ENCODE measurements around the gene TMEM208. TPM values are rescaled to one million over a fixed set of nuclear protein-coding genes. Genes with fewer than 3 reads are reported as not detected.

Gene TMEM208
- polyA plus RNA-seq, 4 donors, result 63.0 to 153 (median 102) TPM

DNA sequence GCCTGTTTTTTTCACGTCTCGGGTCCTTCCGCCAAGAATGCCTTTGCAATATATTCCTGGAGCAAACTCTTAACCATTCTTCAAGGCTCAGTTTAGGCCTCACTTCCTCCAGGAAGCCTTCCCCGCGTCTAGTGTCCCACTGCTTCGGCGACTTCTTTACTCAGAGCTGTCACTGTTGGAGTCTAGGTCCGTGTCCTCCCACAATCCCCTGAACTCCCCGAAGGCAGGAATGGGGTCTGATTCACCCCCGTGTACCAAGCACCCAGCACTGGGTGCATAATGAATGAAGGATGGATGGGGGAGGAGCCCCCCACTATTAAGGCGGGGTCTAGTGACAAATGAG, 43.7 kb upstream of the TMEM208 start:
- 5 to 8% (median 6%) methylated on average over 11 of the region's 11 CpGs for WGBS, 3 donors
- H3K4me1 ChIP-seq (ENCODE audit: control insufficient read depth in 3 of 3, insufficient read depth in 2 of 3, low read depth in 1 of 3, low read length in 2 of 3), result peaks cover 3 to 30% (median 7%) of the 10 kb centered on the region in 3 donors
- peak overlapping the region; percentile 49 to 98 (median 84) for H3K27ac ChIP-seq (ENCODE audit: low read depth in 1 of 3, low read length in 2 of 3)
- peak; percentile 65 for FAIRE-seq
- peak overlapping the region in 2 of 3 donors; percentile 58 to 61 for H3K4me3 ChIP-seq (ENCODE audit: low read depth in 1 of 3, low read length in 3 of 3)
- peaks cover 0 to 5% (median 0%) of the 10 kb centered on the region in 3 donors for H3K36me3 ChIP-seq (ENCODE audit: control insufficient read depth in 3 of 3, insufficient read depth in 2 of 3, low read depth in 1 of 3, low read length in 3 of 3)
- no peak for DNase-seq
- H3K27me3 ChIP-seq (ENCODE audit: control insufficient read depth in 3 of 3, insufficient read depth in 3 of 3, low read length in 3 of 3), result peaks cover 0 to 6% (median 0%) of the 10 kb centered on the region in 3 donors
- H3K9me3 ChIP-seq (ENCODE audit: control insufficient read depth in 2 of 2, insufficient read depth in 1 of 2, low read depth in 1 of 2, low read length in 1 of 2), result no peaks in the 10 kb centered on the region

DNA sequence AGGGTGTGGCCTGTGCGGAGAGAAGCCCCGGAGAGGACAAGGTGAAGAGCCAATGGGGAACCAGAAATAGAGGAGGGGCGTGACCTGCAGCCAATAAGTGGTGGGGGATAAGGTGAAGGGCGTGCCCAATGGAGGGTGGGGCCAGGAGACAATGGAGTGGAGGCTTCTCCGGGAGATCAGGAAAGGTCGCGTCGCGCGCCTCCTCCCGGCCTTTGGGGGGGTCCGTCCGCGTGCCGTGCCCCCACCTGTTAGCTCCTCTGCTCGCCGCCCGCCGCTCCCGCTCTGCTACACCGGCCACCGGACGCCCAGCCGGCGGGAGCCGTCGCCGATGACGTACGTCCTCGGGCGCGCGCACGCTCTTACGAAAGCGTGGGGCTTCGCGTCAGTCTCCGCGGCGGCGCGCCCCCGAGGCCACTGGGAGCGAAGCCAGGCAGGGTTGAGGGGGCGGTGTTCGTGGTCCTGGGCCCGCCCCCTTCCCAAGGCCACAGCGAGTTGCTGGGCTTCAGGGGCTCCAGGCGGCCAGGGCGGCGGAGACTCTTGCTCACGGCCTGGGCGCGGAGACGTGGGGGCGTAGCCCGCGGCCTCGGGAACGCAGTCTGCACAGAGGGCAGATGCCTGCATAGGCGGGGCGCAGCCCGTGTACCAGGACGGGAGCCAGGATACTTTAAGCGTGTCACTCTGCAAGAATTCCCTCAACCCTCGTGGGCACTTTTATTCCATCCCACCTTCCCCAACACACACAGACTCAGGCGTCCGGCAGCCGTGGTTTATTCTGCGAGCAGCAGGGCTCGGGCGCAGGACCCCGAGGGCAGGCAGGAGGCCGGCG, 43.1 kb upstream of the TMEM208 start, which contains the start of gene MATCAP1:
Gene MATCAP1, minus strand, starts transcription at position 337 of the 826 bp plus-strand sequence. CDS start 3,353 bp downstream, outside the sequence.
- peak within 1 kb of the TSS; percentile 58 to 61 (median 58) for H3K4me3 ChIP-seq (ENCODE audit: low read depth in 1 of 3, low read length in 3 of 3)
- H3K9me3 ChIP-seq (ENCODE audit: control insufficient read depth in 2 of 2, insufficient read depth in 1 of 2, low read depth in 1 of 2, low read length in 1 of 2), result no peaks in the 10 kb centered on the region
- DNase-seq (peak; percentile 99), FAIRE-seq (no peak)
- peaks cover 3 to 25% (median 5%) of the 10 kb centered on the region in 3 donors for H3K4me1 ChIP-seq (ENCODE audit: control insufficient read depth in 3 of 3, insufficient read depth in 2 of 3, low read depth in 1 of 3, low read length in 2 of 3)
- peak within 1 kb of the TSS; percentile 84 to 98 (median 89) for H3K27ac ChIP-seq (ENCODE audit: low read depth in 1 of 3, low read length in 2 of 3)
- WGBS, 3 donors, result 0 to 1% (median 0%) methylated on average over 62 to 77 of the region's 77 CpGs
- H3K27me3 ChIP-seq (ENCODE audit: control insufficient read depth in 3 of 3, insufficient read depth in 3 of 3, low read length in 3 of 3), result peaks cover 0 to 6% (median 0%) of the 10 kb centered on the region in 3 donors
- peaks cover 0 to 5% (median 0%) of the 10 kb centered on the region in 3 donors for H3K36me3 ChIP-seq (ENCODE audit: control insufficient read depth in 3 of 3, insufficient read depth in 2 of 3, low read depth in 1 of 3, low read length in 3 of 3)

DNA sequence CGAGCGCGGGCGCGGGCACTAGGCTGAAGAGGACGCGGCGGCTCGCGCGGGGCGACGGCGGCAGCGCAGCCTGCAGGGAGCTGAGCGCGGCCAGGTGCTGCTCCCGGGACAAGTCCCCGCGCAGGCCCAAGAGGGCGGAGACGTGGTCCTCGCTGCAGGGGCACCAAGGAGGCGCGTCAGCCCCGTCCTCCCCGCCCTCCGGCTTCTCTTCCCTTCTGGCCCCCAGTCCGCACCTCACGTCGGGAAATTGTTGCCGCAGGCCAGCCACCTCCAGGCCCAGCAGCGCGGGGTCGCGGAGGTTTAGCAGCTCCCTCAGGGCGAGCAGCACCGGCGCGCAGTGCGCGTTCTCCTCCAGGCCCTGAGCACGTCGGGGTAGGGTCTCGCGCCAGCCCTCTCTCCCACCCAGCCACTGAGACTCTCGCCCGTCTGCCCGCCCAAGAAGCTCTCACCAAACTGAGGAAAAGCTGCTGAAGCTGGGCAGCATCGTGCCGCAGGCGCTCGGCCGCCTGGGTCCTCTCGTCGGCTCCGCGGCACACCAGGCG, 42.4 kb upstream of the TMEM208 start:
- Histone ChIP-seq H3K4me1 (ENCODE audit: control insufficient read depth in 3 of 3, insufficient read depth in 2 of 3, low read depth in 1 of 3, low read length in 2 of 3) (peaks cover 3 to 23% (median 3%) of the 10 kb centered on the region in 3 donors), H3K9me3 (ENCODE audit: control insufficient read depth in 2 of 2, insufficient read depth in 1 of 2, low read depth in 1 of 2, low read length in 1 of 2) (no peaks in the 10 kb centered on the region), H3K27me3 (ENCODE audit: control insufficient read depth in 3 of 3, insufficient read depth in 3 of 3, low read length in 3 of 3) (peaks cover 0 to 6% (median 0%) of the 10 kb centered on the region in 3 donors), H3K36me3 (ENCODE audit: control insufficient read depth in 3 of 3, insufficient read depth in 2 of 3, low read depth in 1 of 3, low read length in 3 of 3) (peaks cover 0 to 5% (median 0%) of the 10 kb centered on the region in 3 donors), H3K4me3 (ENCODE audit: low read depth in 1 of 3, low read length in 3 of 3) (peak overlapping the region; percentile 58 to 61 (median 58)), H3K27ac (ENCODE audit: low read depth in 1 of 3, low read length in 2 of 3) (peak overlapping the region; percentile 84 to 98 (median 89))
- FAIRE-seq, result no peak
- DNase-seq, result no peak
- 4 to 9% (median 6%) methylated on average over 49 to 59 of the region's 59 CpGs for WGBS, 3 donors

DNA sequence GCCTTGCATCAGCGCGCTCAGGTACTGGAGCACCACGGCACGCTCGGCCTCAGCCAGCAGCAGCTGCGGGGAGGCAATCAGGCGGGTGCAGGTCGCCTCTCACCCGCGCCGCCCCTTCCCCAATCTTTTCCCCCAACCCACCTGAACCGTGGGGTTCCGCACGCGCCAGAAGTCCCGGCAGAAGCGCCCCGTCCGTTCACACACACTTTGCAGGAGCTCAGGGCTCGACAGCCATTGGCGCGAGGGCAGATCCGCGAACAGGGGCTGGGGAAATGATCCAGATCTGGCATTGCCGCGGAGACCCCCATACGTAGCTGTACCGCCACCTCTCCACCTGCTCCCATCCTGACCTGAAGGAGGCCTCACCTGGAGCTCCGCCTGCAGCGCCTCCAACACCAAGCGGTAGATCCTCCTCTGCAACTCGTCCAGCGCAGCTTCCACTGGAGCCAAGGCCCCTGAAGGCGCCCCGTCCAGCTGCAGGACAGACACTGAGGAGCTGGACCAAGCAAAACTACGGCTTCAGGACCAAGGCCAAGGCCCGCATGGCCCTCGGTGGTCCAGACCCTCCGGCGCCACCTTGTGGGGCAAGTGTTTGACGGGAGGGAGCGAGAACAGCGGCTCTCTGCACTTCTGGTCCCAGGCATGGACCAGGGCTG, 41.8 kb upstream of the TMEM208 start:
- Histone ChIP-seq H3K4me3 (ENCODE audit: low read depth in 1 of 3, low read length in 3 of 3) (peak overlapping the region in 2 of 3 donors; percentile 0 to 58), H3K9me3 (ENCODE audit: control insufficient read depth in 2 of 2, insufficient read depth in 1 of 2, low read depth in 1 of 2, low read length in 1 of 2) (no peaks in the 10 kb centered on the region), H3K4me1 (ENCODE audit: control insufficient read depth in 3 of 3, insufficient read depth in 2 of 3, low read depth in 1 of 3, low read length in 2 of 3) (peaks cover 3 to 23% (median 3%) of the 10 kb centered on the region in 3 donors), H3K27me3 (ENCODE audit: control insufficient read depth in 3 of 3, insufficient read depth in 3 of 3, low read length in 3 of 3) (peaks cover 0 to 6% (median 0%) of the 10 kb centered on the region in 3 donors), H3K27ac (ENCODE audit: low read depth in 1 of 3, low read length in 2 of 3) (no peak overlapping the region), H3K36me3 (ENCODE audit: control insufficient read depth in 3 of 3, insufficient read depth in 2 of 3, low read depth in 1 of 3, low read length in 3 of 3) (peaks cover 0 to 5% (median 0%) of the 10 kb centered on the region in 3 donors)
- DNase-seq (peak; percentile 84 to 93), FAIRE-seq (no peak)
- WGBS, 3 donors, result 12 to 14% (median 13%) methylated on average over 36 to 43 of the region's 43 CpGs

DNA sequence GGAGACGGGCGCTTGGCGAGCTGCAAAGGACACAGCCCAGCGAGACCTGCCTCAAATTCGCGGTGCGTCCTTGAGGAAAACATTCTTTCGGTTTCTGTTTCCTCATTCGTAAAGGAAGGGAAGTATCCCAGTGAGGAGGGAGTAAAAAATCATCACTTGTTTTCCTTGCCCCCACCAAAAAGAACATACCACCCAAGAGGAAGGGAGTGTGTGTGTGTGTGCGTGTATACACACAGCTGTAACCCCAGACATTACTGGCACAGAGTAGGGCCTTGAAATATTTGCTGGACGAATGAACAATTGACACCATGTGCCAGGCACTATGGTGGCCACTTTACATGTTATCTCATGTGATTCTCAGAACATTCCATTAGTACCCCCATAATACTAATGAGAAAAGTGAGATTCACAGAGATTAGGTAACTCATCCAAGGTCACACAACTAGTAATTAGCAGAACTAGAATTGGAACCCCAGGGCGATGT, 41.2 kb upstream of the TMEM208 start:
- no peaks in the 10 kb centered on the region for H3K9me3 ChIP-seq (ENCODE audit: control insufficient read depth in 2 of 2, insufficient read depth in 1 of 2, low read depth in 1 of 2, low read length in 1 of 2)
- FAIRE-seq (no peak), DNase-seq (no peak)
- peaks cover 0 to 6% (median 0%) of the 10 kb centered on the region in 3 donors for H3K27me3 ChIP-seq (ENCODE audit: control insufficient read depth in 3 of 3, insufficient read depth in 3 of 3, low read length in 3 of 3)
- WGBS, 3 donors, result 3 to 9% (median 6%) methylated on average over 12 of the region's 12 CpGs
- H3K4me3 ChIP-seq (ENCODE audit: low read depth in 1 of 3, low read length in 3 of 3), result peak overlapping the region in 2 of 3 donors; percentile 0 to 58
- peaks cover 0 to 5% (median 0%) of the 10 kb centered on the region in 3 donors for H3K36me3 ChIP-seq (ENCODE audit: control insufficient read depth in 3 of 3, insufficient read depth in 2 of 3, low read depth in 1 of 3, low read length in 3 of 3)
- peaks cover 3 to 23% (median 3%) of the 10 kb centered on the region in 3 donors for H3K4me1 ChIP-seq (ENCODE audit: control insufficient read depth in 3 of 3, insufficient read depth in 2 of 3, low read depth in 1 of 3, low read length in 2 of 3)
- H3K27ac ChIP-seq (ENCODE audit: low read depth in 1 of 3, low read length in 2 of 3), result no peak overlapping the region

DNA sequence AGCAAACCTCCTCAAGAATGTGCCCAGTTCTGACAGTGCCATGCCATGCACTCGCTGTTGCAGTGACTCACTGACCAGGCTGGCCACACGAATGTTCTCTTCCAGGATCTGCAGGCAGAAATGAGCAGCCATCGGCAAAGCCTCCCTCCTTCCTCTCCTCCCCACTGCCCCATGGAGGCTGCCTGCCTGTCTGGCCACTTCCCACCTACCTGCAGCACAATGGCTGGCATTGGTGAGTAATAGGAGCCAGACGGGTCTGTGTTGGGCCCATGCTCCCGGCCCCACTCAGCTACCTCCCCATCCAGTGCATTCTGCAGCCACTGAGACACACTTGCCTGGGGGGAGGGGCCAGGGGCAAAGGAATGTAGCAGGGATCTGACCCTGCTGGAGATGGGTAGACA, 40.4 kb upstream of the TMEM208 start:
- DNase-seq (no peak), FAIRE-seq (no peak)
- Histone ChIP-seq H3K9me3 (ENCODE audit: control insufficient read depth in 2 of 2, insufficient read depth in 1 of 2, low read depth in 1 of 2, low read length in 1 of 2) (no peaks in the 10 kb centered on the region), H3K27ac (ENCODE audit: low read depth in 1 of 3, low read length in 2 of 3) (no peak overlapping the region), H3K36me3 (ENCODE audit: control insufficient read depth in 3 of 3, insufficient read depth in 2 of 3, low read depth in 1 of 3, low read length in 3 of 3) (no peaks in the 10 kb centered on the region), H3K27me3 (ENCODE audit: control insufficient read depth in 3 of 3, insufficient read depth in 3 of 3, low read length in 3 of 3) (peaks cover 0 to 6% (median 0%) of the 10 kb centered on the region in 3 donors), H3K4me3 (ENCODE audit: low read depth in 1 of 3, low read length in 3 of 3) (no peak overlapping the region), H3K4me1 (ENCODE audit: control insufficient read depth in 3 of 3, insufficient read depth in 2 of 3, low read depth in 1 of 3, low read length in 2 of 3) (peaks cover 3 to 25% (median 3%) of the 10 kb centered on the region in 3 donors)
- WGBS, 3 donors, result 63 to 81% (median 75%) methylated on average over 5 of the region's 5 CpGs

DNA sequence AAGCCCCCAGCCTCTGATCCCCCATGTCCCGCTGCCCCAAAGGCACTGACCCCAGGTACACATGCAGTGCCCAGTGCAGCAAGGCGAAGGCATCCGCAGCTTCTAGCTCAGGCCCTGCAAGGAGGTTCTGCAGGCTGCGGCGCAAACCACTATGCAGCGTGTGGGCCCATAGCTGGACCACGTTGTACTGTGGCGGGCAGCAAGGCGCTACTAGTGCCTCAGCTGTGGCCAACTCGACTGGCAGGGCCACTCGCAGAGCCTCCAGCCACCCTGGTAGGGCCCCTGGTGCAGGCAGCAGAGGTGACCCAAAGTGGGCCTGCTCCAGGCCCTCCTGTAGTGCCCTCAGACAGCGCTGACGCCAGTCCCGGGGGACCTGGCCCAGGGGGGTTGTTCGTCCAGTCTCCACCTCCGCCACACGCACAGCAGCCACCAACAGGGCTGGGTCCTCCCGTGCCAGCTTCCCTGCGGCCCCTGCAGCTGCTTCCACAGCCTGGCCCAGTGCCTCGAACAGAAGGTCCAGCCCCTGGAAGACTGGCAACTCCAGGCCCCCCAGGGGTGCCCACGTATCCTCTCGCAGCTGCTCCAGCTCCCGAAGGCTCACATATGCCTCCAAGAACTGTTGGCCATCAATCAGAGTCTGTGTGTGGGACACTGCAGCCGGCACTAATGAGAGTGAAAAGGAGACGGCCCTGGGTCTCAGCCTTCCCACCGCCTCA, 39.6 kb upstream of the TMEM208 start:
- Histone ChIP-seq H3K9me3 (ENCODE audit: control insufficient read depth in 2 of 2, insufficient read depth in 1 of 2, low read depth in 1 of 2, low read length in 1 of 2) (no peaks in the 10 kb centered on the region), H3K4me1 (ENCODE audit: control insufficient read depth in 3 of 3, insufficient read depth in 2 of 3, low read depth in 1 of 3, low read length in 2 of 3) (peaks cover 3 to 28% (median 3%) of the 10 kb centered on the region in 3 donors), H3K27me3 (ENCODE audit: control insufficient read depth in 3 of 3, insufficient read depth in 3 of 3, low read length in 3 of 3) (peaks cover 0 to 6% (median 0%) of the 10 kb centered on the region in 3 donors), H3K4me3 (ENCODE audit: low read depth in 1 of 3, low read length in 3 of 3) (no peak overlapping the region), H3K27ac (ENCODE audit: low read depth in 1 of 3, low read length in 2 of 3) (no peak overlapping the region), H3K36me3 (ENCODE audit: control insufficient read depth in 3 of 3, insufficient read depth in 2 of 3, low read depth in 1 of 3, low read length in 3 of 3) (no peaks in the 10 kb centered on the region)
- DNase-seq (no peak), FAIRE-seq (no peak)
- WGBS, 3 donors, result 86 to 94% (median 90%) methylated on average over 24 to 26 of the region's 26 CpGs

All from small intestine (tissue), 7 donors.